Left ventricle myocardium inferior (tissue), 1 donor: ENCODE data around the gene CRISPLD2. TPM values are rescaled to one million over a fixed set of nuclear protein-coding genes. Genes with fewer than 3 reads are reported as not detected.
A peak's percentile ranks its signal among the peaks of the same experiment; 100 is the strongest.

Experiments
- DNase-seq: peaks from one replicate; pipeline ENCODE4 v3.0.0-alpha.2; 2020
- H3K27ac ChIP-seq: fragments of 200-600 bp; replicated peaks from 2 replicates; pipeline ENCODE4 v1.8.0; 2021
- H3K27me3 ChIP-seq: fragments of 200-600 bp; 2 replicates; pipeline ENCODE4 v1.8.0; 2021; ENCODE audit warnings: low read depth
- H3K36me3 ChIP-seq: fragments of 200-600 bp; 2 replicates; pipeline ENCODE4 v1.8.0; 2021
- H3K4me1 ChIP-seq: fragments of 200-600 bp; 2 replicates; pipeline ENCODE4 v1.8.0; 2021
- H3K4me3 ChIP-seq: fragments of 200-600 bp; 2 replicates; pipeline ENCODE4 v1.8.0; 2021; ENCODE audit warnings: mild to moderate bottlenecking, moderate library complexity
- H3K9me3 ChIP-seq: fragments of 200-600 bp; replicated peaks from 2 replicates; pipeline ENCODE4 v1.8.0; 2021
- CTCF ChIP-seq: fragments of 200-600 bp; IDR thresholded peaks from 2 replicates; pipeline ENCODE4 v1.8.0; 2021; ENCODE audit warnings: antibody characterized with exemption, mild to moderate bottlenecking, borderline replicate concordance
- intact Hi-C: fragments of 100-400 bp; cut with micrococcal nuclease; formaldehyde crosslinking; loops from one replicate; pipeline ENCODE4 v1.11.0; 2022
- total RNA-seq: library from RNA; stranded (reverse); fragmentation: NEBNext Ultra II Directional; extraction: Animal tissue kit (Norgen Biotek cat#: 25700); gene quantifications from one replicate; pipeline ENCODE4 v1.2.1, GENCODE V29; 2021
- donor health status: DM: no; HTN: yes; CAD: no; lungs with severe emphysema.

Gene CRISPLD2
- total RNA-seq, 1 donor from 2014 or later: 12.8 TPM

DNA sequence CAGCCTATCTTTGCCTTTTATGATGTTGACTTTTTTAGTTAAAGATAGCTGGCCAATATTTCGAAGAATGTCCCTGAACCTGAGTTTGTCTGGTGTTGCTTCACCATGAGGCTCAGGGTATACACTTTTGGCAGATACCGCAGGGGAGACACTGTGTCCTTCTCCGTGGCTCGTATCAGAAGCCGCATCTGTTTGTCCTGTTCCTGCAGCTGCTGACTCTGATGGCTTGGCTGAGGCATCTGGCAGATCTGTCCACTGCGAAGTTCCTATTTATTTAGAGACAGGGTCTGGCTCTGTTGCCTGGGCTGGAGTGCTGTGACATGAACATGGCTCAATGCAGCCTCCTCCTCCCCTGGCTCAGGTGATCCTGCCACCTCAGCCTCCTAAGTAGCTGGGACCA is 93.5 kb downstream of the CRISPLD2 start:
- peak; percentile 56 for DNase-seq
- peaks cover 30% of the 10 kb centered on the region for H3K4me1 ChIP-seq
- no peaks in the 10 kb centered on the region for H3K36me3 ChIP-seq
- intact Hi-C loops: no loop called here
- H3K27ac ChIP-seq: peak overlapping the region; percentile 79
- H3K9me3 ChIP-seq: no peaks in the 10 kb centered on the region
- peaks cover 24% of the 10 kb centered on the region for H3K27me3 ChIP-seq
- no peak for TF ChIP-seq CTCF
- H3K4me3 ChIP-seq: no peak overlapping the region

- H3K27ac ChIP-seq: peak overlapping the region; percentile 79
- peaks cover 30% of the 10 kb centered on the region for H3K4me1 ChIP-seq
- intact Hi-C loops: no loop called here
- H3K27me3 ChIP-seq: peaks cover 30% of the 10 kb centered on the region
- no peak for TF ChIP-seq CTCF
- H3K4me3 ChIP-seq: no peak overlapping the region
- H3K36me3 ChIP-seq: no peaks in the 10 kb centered on the region
- peak; percentile 68 for DNase-seq
- no peaks in the 10 kb centered on the region for H3K9me3 ChIP-seq
Measured at GRCh38 chr16:84914273-84914672, 94.5 kb downstream of the CRISPLD2 start.

- no peak overlapping the region for H3K4me3 ChIP-seq
- H3K4me1 ChIP-seq: peaks cover 30% of the 10 kb centered on the region
- H3K27ac ChIP-seq: peak overlapping the region; percentile 6
- no peak for DNase-seq
- peaks cover 30% of the 10 kb centered on the region for H3K27me3 ChIP-seq
- H3K9me3 ChIP-seq: no peaks in the 10 kb centered on the region
- no peaks in the 10 kb centered on the region for H3K36me3 ChIP-seq
- TF ChIP-seq CTCF: no peak
- intact Hi-C loops: no loop called here
Measured at GRCh38 chr16:84916178-84916577, 96.4 kb downstream of the CRISPLD2 start.

- no peaks in the 10 kb centered on the region for H3K36me3 ChIP-seq
- intact Hi-C loops: no loop called here
- H3K4me3 ChIP-seq: no peak overlapping the region
- H3K9me3 ChIP-seq: no peaks in the 10 kb centered on the region
- H3K27me3 ChIP-seq: peaks cover 30% of the 10 kb centered on the region
- H3K27ac ChIP-seq: peak overlapping the region; percentile 48
- DNase-seq: no peak
- H3K4me1 ChIP-seq: peaks cover 36% of the 10 kb centered on the region
- TF ChIP-seq CTCF: no peak
Measured at GRCh38 chr16:84916850-84917249, 97.1 kb downstream of the CRISPLD2 start.

GRCh38 chr16:84917492-84917891 is 97.7 kb downstream of the CRISPLD2 start:
- DNase-seq: no peak
- Histone ChIP-seq H3K4me3 (no peak overlapping the region), H3K36me3 (no peaks in the 10 kb centered on the region), H3K4me1 (peaks cover 42% of the 10 kb centered on the region), H3K27me3 (peaks cover 30% of the 10 kb centered on the region), H3K9me3 (no peaks in the 10 kb centered on the region), H3K27ac (peak overlapping the region; percentile 58)
- intact Hi-C loops: no loop called here
- no peak for TF ChIP-seq CTCF
